ENCODE measurements around the gene SLC5A11. TPM values are rescaled to one million over a fixed set of nuclear protein-coding genes. Genes with fewer than 3 reads are reported as not detected.

SLC5A11 gene
- total RNA-seq, 1 donor from 2014 or later = not detected

DNA sequence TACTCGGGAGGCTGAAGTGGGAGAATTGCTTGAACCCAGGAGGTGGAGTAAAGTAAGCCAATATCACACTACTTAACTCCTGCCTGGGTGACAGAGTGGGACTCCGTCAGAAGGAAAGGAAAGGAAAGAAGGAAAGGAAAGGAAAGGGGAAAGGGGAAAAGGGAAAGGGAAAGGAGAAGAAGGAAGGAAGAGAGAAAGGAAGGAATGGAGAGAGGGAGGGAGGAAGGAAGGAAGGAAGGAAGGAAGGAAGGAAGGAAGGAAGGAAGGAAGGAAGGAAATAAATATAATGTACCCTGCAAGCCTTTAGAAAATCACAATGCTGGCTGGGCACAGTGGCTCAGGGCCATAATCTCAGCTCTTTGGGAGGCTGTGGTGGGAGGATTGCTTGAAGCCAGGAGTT, 27.3 kb downstream of the SLC5A11 start:
- Mint-ChIP-seq H3K4me3 (ENCODE audit: unreplicated experiment) (no peak overlapping the region), H3K27ac (ENCODE audit: unreplicated experiment) (no peak overlapping the region), H3K27me3 (ENCODE audit: unreplicated experiment) (peaks cover 5% of the 10 kb centered on the region), H3K9me3 (ENCODE audit: unreplicated experiment) (no peaks in the 10 kb centered on the region), H3K36me3 (ENCODE audit: unreplicated experiment) (no peaks in the 10 kb centered on the region), H3K4me1 (ENCODE audit: unreplicated experiment) (no peaks in the 10 kb centered on the region)
- DNase-seq (ENCODE audit: extremely low spot score, unreplicated experiment) = no peak
- TF ChIP-seq, protein P1, sequence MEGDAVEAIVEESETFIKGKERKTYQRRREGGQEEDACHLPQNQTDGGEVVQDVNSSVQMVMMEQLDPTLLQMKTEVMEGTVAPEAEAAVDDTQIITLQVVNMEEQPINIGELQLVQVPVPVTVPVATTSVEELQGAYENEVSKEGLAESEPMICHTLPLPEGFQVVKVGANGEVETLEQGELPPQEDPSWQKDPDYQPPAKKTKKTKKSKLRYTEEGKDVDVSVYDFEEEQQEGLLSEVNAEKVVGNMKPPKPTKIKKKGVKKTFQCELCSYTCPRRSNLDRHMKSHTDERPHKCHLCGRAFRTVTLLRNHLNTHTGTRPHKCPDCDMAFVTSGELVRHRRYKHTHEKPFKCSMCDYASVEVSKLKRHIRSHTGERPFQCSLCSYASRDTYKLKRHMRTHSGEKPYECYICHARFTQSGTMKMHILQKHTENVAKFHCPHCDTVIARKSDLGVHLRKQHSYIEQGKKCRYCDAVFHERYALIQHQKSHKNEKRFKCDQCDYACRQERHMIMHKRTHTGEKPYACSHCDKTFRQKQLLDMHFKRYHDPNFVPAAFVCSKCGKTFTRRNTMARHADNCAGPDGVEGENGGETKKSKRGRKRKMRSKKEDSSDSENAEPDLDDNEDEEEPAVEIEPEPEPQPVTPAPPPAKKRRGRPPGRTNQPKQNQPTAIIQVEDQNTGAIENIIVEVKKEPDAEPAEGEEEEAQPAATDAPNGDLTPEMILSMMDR (IDR thresholded peaks at IDR 0.05) = no peak

DNA sequence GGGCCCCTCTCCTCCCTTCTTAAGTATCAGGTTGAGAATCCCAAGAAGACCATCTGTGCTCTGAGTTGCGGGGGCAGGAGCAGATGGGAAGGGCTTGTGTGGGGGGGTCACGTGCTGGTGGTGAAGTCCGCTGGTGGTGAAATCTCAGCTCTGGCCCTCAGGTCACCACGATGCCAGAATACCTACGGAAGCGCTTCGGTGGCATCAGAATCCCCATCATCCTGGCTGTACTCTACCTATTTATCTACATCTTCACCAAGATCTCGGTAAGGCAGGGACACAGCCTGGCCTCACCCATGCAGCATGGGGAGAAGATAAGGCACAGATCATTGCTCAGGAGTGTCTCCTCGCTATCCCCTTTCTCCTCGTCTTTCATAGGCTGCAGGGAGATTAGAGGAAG, 29.7 kb downstream of the SLC5A11 start:
- Mint-ChIP-seq H3K36me3 (ENCODE audit: unreplicated experiment) (no peaks in the 10 kb centered on the region), H3K9me3 (ENCODE audit: unreplicated experiment) (no peaks in the 10 kb centered on the region), H3K27me3 (ENCODE audit: unreplicated experiment) (peaks cover 2% of the 10 kb centered on the region), H3K27ac (ENCODE audit: unreplicated experiment) (no peak overlapping the region), H3K4me1 (ENCODE audit: unreplicated experiment) (no peaks in the 10 kb centered on the region), H3K4me3 (ENCODE audit: unreplicated experiment) (no peak overlapping the region)
- TF ChIP-seq, protein P1 (IDR thresholded peaks at IDR 0.05) = no peak
- DNase-seq (ENCODE audit: extremely low spot score, unreplicated experiment) = no peak

DNA sequence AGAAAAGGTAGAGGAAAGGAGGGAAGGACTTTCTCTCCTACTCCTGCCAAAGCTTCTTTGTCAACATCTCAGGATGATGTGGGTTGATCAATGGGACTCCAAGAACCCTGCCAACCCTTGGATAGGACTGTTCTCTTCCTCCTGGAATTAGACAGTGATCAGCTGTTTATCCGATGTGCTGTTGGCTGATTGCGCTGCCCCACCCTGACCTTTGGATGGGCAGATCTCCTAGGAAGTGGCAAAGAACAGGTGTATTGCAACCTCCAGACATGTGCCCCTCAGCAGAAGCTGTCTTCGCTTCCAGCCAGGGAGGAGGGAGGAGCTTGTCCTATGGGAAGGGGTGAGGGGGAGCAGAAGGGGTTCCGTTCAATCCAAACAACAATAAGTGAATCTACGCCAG, 30.5 kb downstream of the SLC5A11 start:
- no peak overlapping the region for H3K4me3 Mint-ChIP-seq (ENCODE audit: unreplicated experiment)
- no peak overlapping the region for H3K27ac Mint-ChIP-seq (ENCODE audit: unreplicated experiment)
- no peaks in the 10 kb centered on the region for H3K36me3 Mint-ChIP-seq (ENCODE audit: unreplicated experiment)
- H3K27me3 Mint-ChIP-seq (ENCODE audit: unreplicated experiment) = peaks cover 2% of the 10 kb centered on the region
- TF ChIP-seq, protein P1 (IDR thresholded peaks at IDR 0.05) = no peak
- H3K9me3 Mint-ChIP-seq (ENCODE audit: unreplicated experiment) = no peaks in the 10 kb centered on the region
- no peaks in the 10 kb centered on the region for H3K4me1 Mint-ChIP-seq (ENCODE audit: unreplicated experiment)
- no peak for DNase-seq (ENCODE audit: extremely low spot score, unreplicated experiment)

DNA sequence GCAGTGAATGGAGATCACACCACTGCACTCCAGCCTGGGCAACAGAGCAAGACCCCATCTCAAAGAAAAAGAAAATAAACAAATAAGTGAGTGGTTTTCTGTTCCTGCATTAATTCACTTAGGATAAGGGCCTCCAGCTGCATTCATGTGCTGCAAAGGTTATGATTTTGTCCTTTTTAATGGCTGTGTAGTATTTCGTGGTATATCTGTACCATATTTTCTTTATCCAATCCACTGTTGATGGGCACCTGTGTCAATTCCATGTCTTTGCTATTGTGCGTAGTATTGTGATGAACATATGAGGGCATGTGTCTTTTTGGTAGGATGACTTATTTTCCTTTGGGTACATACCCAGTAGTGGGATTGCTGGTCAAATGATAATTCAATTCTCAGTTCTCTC, 33.9 kb downstream of the SLC5A11 start:
- H3K36me3 Mint-ChIP-seq (ENCODE audit: unreplicated experiment) = no peaks in the 10 kb centered on the region
- H3K4me1 Mint-ChIP-seq (ENCODE audit: unreplicated experiment) = no peaks in the 10 kb centered on the region
- DNase-seq (ENCODE audit: extremely low spot score, unreplicated experiment) = no peak
- no peak overlapping the region for H3K27ac Mint-ChIP-seq (ENCODE audit: unreplicated experiment)
- TF ChIP-seq, protein P1 (IDR thresholded peaks at IDR 0.05) = no peak
- H3K4me3 Mint-ChIP-seq (ENCODE audit: unreplicated experiment) = no peak overlapping the region
- H3K27me3 Mint-ChIP-seq (ENCODE audit: unreplicated experiment) = peaks cover 3% of the 10 kb centered on the region
- no peaks in the 10 kb centered on the region for H3K9me3 Mint-ChIP-seq (ENCODE audit: unreplicated experiment)

DNA sequence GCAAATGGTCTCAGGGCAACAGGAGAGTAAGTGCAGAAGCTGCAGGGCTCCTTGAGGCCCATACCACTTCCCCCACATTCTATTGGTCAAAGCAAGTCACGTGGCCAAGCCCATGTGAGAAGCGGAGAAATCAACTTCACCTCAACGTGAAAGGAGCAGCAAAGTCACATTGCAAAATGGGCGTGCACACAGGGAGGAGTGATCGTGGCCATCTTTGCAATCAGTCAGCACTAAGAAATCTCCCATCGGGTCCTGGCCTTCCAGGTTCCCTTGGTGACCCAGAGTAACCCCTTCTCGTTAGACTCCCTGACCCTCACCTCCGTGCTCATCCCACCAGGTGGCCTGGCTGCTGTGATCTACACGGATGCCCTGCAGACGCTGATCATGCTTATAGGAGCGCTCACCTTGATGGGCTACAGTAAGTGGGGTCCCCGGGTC, 38.0 kb downstream of the SLC5A11 start:
- no peaks in the 10 kb centered on the region for H3K36me3 Mint-ChIP-seq (ENCODE audit: unreplicated experiment)
- TF ChIP-seq, protein P1 (IDR thresholded peaks at IDR 0.05) = no peak
- H3K9me3 Mint-ChIP-seq (ENCODE audit: unreplicated experiment) = no peaks in the 10 kb centered on the region
- H3K4me1 Mint-ChIP-seq (ENCODE audit: unreplicated experiment) = no peaks in the 10 kb centered on the region
- peaks cover 19% of the 10 kb centered on the region for H3K27me3 Mint-ChIP-seq (ENCODE audit: unreplicated experiment)
- H3K27ac Mint-ChIP-seq (ENCODE audit: unreplicated experiment) = no peak overlapping the region
- no peak for DNase-seq (ENCODE audit: extremely low spot score, unreplicated experiment)
- H3K4me3 Mint-ChIP-seq (ENCODE audit: unreplicated experiment) = no peak overlapping the region

All from osteocyte (in vitro differentiated cells).